ENCODE results near the gene RPS28.

RPS28 gene

DNA sequence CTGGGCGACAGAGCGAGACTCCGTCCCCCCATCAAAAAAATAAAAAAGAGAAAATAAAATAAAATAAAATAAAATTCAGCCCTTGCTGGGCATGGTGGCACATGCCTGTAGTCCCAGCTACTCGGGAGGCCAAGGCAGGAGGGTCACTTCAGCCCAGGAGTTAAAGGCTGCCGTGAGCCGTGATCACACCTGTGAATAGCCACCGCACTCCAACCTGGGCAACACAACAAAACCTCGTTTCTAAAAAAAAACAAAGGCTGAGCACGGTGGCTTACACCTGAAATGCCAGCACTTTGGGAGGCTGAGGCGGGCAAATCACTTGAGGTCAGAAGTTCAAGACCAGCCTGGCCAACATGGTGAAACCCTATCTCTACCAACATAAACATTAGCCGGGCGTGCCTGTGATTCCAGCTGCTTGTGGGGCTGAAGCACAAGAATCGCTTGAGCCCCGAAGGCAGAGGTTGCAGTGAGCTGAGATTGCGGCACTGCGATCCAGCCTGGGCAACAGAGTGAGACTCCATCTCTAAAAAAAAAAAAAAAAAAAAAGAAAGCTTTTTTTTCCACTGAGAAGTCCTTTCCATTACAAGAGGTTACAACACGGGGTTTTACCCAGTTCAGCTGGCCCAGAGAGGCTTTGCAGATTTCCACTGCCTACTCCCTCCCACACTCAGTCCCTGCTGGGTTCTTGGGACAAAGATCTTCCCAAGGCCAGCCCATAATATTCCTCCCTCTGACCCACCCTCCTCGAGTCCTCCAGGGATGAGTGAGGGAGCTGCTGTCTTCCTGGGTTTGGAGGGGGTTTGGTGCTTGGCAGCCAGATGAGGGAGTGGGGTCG, 49.1 kb downstream of the RPS28 start:
- no peak for DNase-seq

DNA sequence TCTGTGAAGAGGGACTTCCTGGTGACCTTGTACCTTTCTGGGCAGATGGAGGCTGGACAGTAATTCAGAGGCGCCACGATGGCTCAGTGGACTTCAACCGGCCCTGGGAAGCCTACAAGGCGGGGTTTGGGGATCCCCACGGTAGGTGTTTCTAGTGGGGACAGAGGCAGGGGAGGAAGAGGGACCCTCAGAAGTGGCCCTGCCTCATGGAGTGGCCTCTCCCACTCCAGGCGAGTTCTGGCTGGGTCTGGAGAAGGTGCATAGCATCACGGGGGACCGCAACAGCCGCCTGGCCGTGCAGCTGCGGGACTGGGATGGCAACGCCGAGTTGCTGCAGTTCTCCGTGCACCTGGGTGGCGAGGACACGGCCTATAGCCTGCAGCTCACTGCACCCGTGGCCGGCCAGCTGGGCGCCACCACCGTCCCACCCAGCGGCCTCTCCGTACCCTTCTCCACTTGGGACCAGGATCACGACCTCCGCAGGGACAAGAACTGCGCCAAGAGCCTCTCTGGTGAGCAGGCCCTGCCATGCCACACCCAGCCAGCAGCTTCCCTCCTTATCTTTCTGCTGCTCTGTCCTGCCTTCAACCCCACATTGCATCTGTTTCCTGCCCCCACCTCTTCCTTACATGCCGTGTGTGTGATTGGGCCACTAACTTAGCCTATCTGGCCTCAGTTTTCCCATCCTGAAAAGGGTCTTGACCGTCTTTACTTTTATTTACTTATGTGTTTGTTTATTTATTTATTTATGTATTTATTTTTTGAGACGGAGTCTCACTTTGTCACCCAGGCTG, 49.9 kb downstream of the RPS28 start:
- DNase-seq: no peak
